SK-N-SH (cell line): ENCODE results near the gene TIAM2. TPM values are rescaled to one million over a fixed set of nuclear protein-coding genes. Genes with fewer than 3 reads are reported as not detected.

Experiments
- CTCF ChIA-PET: fragments of 300-600, 350-600 bp; formaldehyde crosslinking; extraction: SDS; loops from one replicate; lab custom pipeline; 2021; lab: Yijun Ruan, JAX
- POLR2A ChIA-PET: fragments of 350-600 bp; sonication (Branson Sonifier 250); formaldehyde crosslinking; extraction: SDS; loops from one replicate; lab custom pipeline; 2020; ENCODE audit warnings: antibody characterized with exemption, inconsistent platforms; lab: Yijun Ruan, JAX
- DNase-seq: peaks from one replicate; pipeline ENCODE4 v3.0.0; 2012
- H2AFZ ChIP-seq: fragments of 200-600 bp; sonication (generic); 2 replicates; pipeline ENCODE4 v1.8.1; 2016; ENCODE audit warnings: antibody characterized with exemption, mild to moderate bottlenecking, low read depth
- H3F3A ChIP-seq: fragments of 200-600 bp; sonication (generic); replicated peaks from 2 replicates; pipeline ENCODE3; 2016; ENCODE audit warnings: antibody characterized with exemption, mild to moderate bottlenecking; ENCODE audit not compliant: insufficient read depth
- H3K27ac ChIP-seq, 2 experiments: fragments of 200-500 bp in 1 of 2; fragments of 200-600 bp in 1 of 2; sonication (Bioruptor generic) in 1 of 2; sonication (generic), shearing (Covaris generic) in 1 of 2; 2 replicates each; pipeline versions ENCODE4 v1.5.1 to v1.6.1; 2014 to 2016; ENCODE audit warnings: low read depth in 2 of 2, inconsistent platforms in 1 of 2, low read length in 1 of 2, mild to moderate bottlenecking in 1 of 2, mixed read lengths in 1 of 2
- H3K27me3 ChIP-seq: fragments of 200-600 bp; sonication (generic), shearing (Covaris generic); 2 replicates; pipeline ENCODE4 v1.6.1; 2016; ENCODE audit warnings: mixed run types; ENCODE audit not compliant: insufficient read depth
- H3K36me3 ChIP-seq, 2 experiments: fragments of 200-500 bp in 1 of 2; fragments of 200-600 bp in 1 of 2; sonication (Bioruptor generic) in 1 of 2; sonication (generic) in 1 of 2; replicated peaks in 1 of 2; 2 replicates each; pipeline versions ENCODE3 to v1.5.1; 2014 to 2016; ENCODE audit warnings: low read length in 1 of 2, mild to moderate bottlenecking in 1 of 2; ENCODE audit not compliant: insufficient read depth in 2 of 2, control insufficient read depth in 1 of 2
- H3K4me1 ChIP-seq, 2 experiments: fragments of 200-500 bp in 1 of 2; fragments of 200-600 bp in 1 of 2; sonication (Bioruptor generic) in 1 of 2; sonication (generic), shearing (Covaris generic) in 1 of 2; 2 replicates each; pipeline versions ENCODE4 v1.5.1 to v1.6.1; 2014 to 2016; ENCODE audit warnings: low read depth in 1 of 2, low read length in 1 of 2, mixed run types in 1 of 2; ENCODE audit not compliant: insufficient read depth in 2 of 2, control insufficient read depth in 1 of 2
- H3K4me2 ChIP-seq: fragments of 200-600 bp; sonication (generic), shearing (Covaris generic); 2 replicates; pipeline ENCODE4 v1.6.1; 2017; ENCODE audit warnings: mixed run types
- H3K4me3 ChIP-seq, 2 experiments: fragments of 200-500 bp in 1 of 2; fragments of 200-600 bp in 1 of 2; sonication (Bioruptor generic) in 1 of 2; sonication (generic), shearing (Covaris generic) in 1 of 2; 2 replicates each; pipeline versions ENCODE4 v1.5.1 to v1.8.1; 2014 to 2016; ENCODE audit warnings: low read depth in 2 of 2, inconsistent platforms in 1 of 2, low read length in 1 of 2, mild to moderate bottlenecking in 1 of 2, mixed read lengths in 1 of 2, moderate library complexity in 1 of 2
- H3K79me2 ChIP-seq: fragments of 200-600 bp; sonication (generic); 2 replicates; pipeline ENCODE4 v1.8.1; 2017; ENCODE audit warnings: mild to moderate bottlenecking; ENCODE audit not compliant: insufficient read depth
- H3K9ac ChIP-seq: fragments of 200-600 bp; sonication (generic); 2 replicates; pipeline ENCODE4 v1.6.1; 2017; ENCODE audit warnings: mixed run types
- H3K9me2 ChIP-seq: fragments of 200-600 bp; sonication (generic); 2 replicates; pipeline ENCODE4 v1.6.1; 2017; ENCODE audit warnings: mixed run types
- H3K9me3 ChIP-seq: fragments of 200-600 bp; sonication (generic); 2 replicates; pipeline ENCODE4 v1.6.1; 2017; ENCODE audit warnings: mixed run types, mild to moderate bottlenecking, moderate library complexity
- H4K20me1 ChIP-seq: fragments of 200-600 bp; sonication (generic); 2 replicates; pipeline ENCODE4 v1.6.1; 2017; ENCODE audit warnings: mild to moderate bottlenecking, mixed run types; ENCODE audit not compliant: insufficient read depth
- CHD2 ChIP-seq: fragments of 150-350 bp; IDR thresholded peaks from 2 replicates; pipeline ENCODE4 v1.6.1; 2018; ENCODE audit warnings: low read length; ENCODE audit not compliant: partially characterized antibody
- GATA2 ChIP-seq: sonication (generic); formaldehyde crosslinking; IDR thresholded peaks from 2 replicates; pipeline ENCODE4 v1.5.0; 2020; ENCODE audit warnings: mild to moderate bottlenecking, missing genetic modification reagents
- IRF3 ChIP-seq: fragments of 150-350 bp; IDR thresholded peaks from 2 replicates; pipeline ENCODE4 v1.6.1; 2016; ENCODE audit warnings: mild to moderate bottlenecking, low read depth, low read length
- MAX ChIP-seq: IDR thresholded peaks from 2 replicates; pipeline ENCODE4 v1.4.0; 2012; ENCODE audit warnings: low read depth
- MEF2A ChIP-seq: IDR thresholded peaks from 2 replicates; pipeline ENCODE4 v1.4.0; 2012; ENCODE audit warnings: low read depth, borderline replicate concordance
- NFIC ChIP-seq: IDR thresholded peaks from 2 replicates; pipeline ENCODE4 v1.4.0; 2012; ENCODE audit warnings: borderline replicate concordance
- NRF1 ChIP-seq: IDR thresholded peaks from 2 replicates; pipeline ENCODE4 v1.6.1; 2012; ENCODE audit warnings: low read depth, mild to moderate bottlenecking, low read length
- POLR2AphosphoS5 ChIP-seq: IDR thresholded peaks from 2 replicates; pipeline ENCODE4 v1.6.1; 2012; ENCODE audit warnings: low read depth, low read length
- RAD21 ChIP-seq: IDR thresholded peaks from 2 replicates; pipeline ENCODE4 v1.6.1; 2012; ENCODE audit warnings: mild to moderate bottlenecking, low read length
- RCOR1 ChIP-seq: fragments of 150-350 bp; IDR thresholded peaks from 2 replicates; pipeline ENCODE4 v1.6.1; 2017; ENCODE audit warnings: antibody characterized with exemption, low read length
- REST ChIP-seq: IDR thresholded peaks from 2 replicates; pipeline ENCODE4 v1.6.1; 2012; ENCODE audit warnings: mild to moderate bottlenecking, low read depth, low read length, moderate library complexity
- RFX5 ChIP-seq: IDR thresholded peaks from 2 replicates; pipeline ENCODE4 v1.6.1; 2012; ENCODE audit warnings: mild to moderate bottlenecking, improper control_type of control experiment, low read length
- SIN3A ChIP-seq: IDR thresholded peaks from 2 replicates; pipeline ENCODE4 v1.6.1; 2012; ENCODE audit warnings: low read depth, mild to moderate bottlenecking, low read length, moderate library complexity, borderline replicate concordance
- SMC3 ChIP-seq: IDR thresholded peaks from 2 replicates; pipeline ENCODE4 v1.6.1; 2012; ENCODE audit warnings: low read depth, low read length, improper control_type of control experiment
- TCF12 ChIP-seq: IDR thresholded peaks from 2 replicates; pipeline ENCODE4 v1.4.0; 2012
- USF2 ChIP-seq: fragments of 150-350 bp; IDR thresholded peaks from 2 replicates; pipeline ENCODE4 v1.6.1; 2017; ENCODE audit warnings: antibody characterized with exemption, low read length, low read depth, borderline replicate concordance
- YY1 ChIP-seq: IDR thresholded peaks from 2 replicates; pipeline ENCODE4 v1.4.0; 2012; ENCODE audit warnings: low read depth, mild to moderate bottlenecking
- WGBS: methylation state at CpG from one replicate; pipeline ENCODE4 v1.1.6; 2017; ENCODE audit warnings: low lambda C conversion rate; 5-methylcytosine and 5-hydroxymethylcytosine counted together
- polyA plus RNA-seq, 3 experiments: library from polyadenylated mRNA; depleted of rRNA; stranded (reverse); fragments of >200 nt; gene quantifications; 2 replicates each; pipeline ENCODE4 v1.2.3, GENCODE V29; 2012

Gene TIAM2
- polyA plus RNA-seq, 1 of the 3 experiments (the other 2 are of a cell fraction) = 13.6 TPM

- no peak for DNase-seq
- TF ChIP-seq MAX = no peak
- TF ChIP-seq GATA2 (CRISPR knock-in tag) = no peak
- TF ChIP-seq CHD2 = no peak
- TF ChIP-seq POLR2AphosphoS5 = no peak
- TF ChIP-seq MEF2A = no peak
- no peak for TF ChIP-seq NRF1
- TF ChIP-seq USF2 = no peak
- no peak for TF ChIP-seq SIN3A
- no peak for TF ChIP-seq RAD21
- TF ChIP-seq SMC3 = no peak
- no peak for TF ChIP-seq RFX5
- no peak for TF ChIP-seq REST
- TF ChIP-seq IRF3 = no peak
- no peak for TF ChIP-seq YY1
- TF ChIP-seq NFIC = no peak
- TF ChIP-seq RCOR1 = no peak
- TF ChIP-seq TCF12 = no peak
- peak overlapping the region; percentile 12 to 47; a peak in 2 of 4 replicates for H3K27ac ChIP-seq
- CTCF ChIA-PET = interaction anchor here (0.7 to 5.1 kb wide), 5 partner anchors 10 to 332 kb away, joined by 3 to 36 read pairs (median 3); no protein-coding TSS in a partner anchor
- no peaks in the 10 kb centered on the region for H3K9me2 ChIP-seq
- H3K4me1 ChIP-seq = peaks cover 4 to 64% of the 10 kb centered on the region in 2 experiments; a peak in 3 of 4 replicates
- H3K79me2 ChIP-seq = peaks cover 11% of the 10 kb centered on the region; the same call in 1 of the 2 replicates
- peaks cover 56 to 67% of the 10 kb centered on the region in 2 experiments for H3K36me3 ChIP-seq
- no peak overlapping the region for H3K4me3 ChIP-seq
- no peak overlapping the region for H2AFZ ChIP-seq
- WGBS = 52% methylated on average over 3 of the region's 3 CpGs
- peaks cover 2% of the 10 kb centered on the region for H3F3A ChIP-seq
- H3K9ac ChIP-seq = no peak overlapping the region
- POLR2A ChIA-PET = no interaction called here
- no peaks in the 10 kb centered on the region for H3K9me3 ChIP-seq
- no peak overlapping the region for H3K4me2 ChIP-seq
- no peaks in the 10 kb centered on the region for H4K20me1 ChIP-seq
- H3K27me3 ChIP-seq = no peaks in the 10 kb centered on the region
Measured at GRCh38 chr6:155260686-155261085, 265.6 kb downstream of the TIAM2 start.
